IMR-90 (cell line): ENCODE data around the gene RIPK1. TPM values are rescaled to one million over a fixed set of nuclear protein-coding genes. Genes with fewer than 3 reads are reported as not detected.
"Not testable (repeated sequence)": the region's sequence is repeated elsewhere in the genome, so short reads cannot be mapped to it uniquely, and the experiment has no call there.

Experiments used
- ATAC-seq: fragments of 200-7000 bp; cut with Tn5 transposase; 2 replicates; pipeline ENCODE4 v1.9.1; 2020; ENCODE audit warnings: low read depth, mild to moderate bottlenecking, moderate library complexity
- BruUV-seq: library from RNA; stranded (reverse); fragments of 400-500 nt; replicated peaks from 2 replicates; lab custom pipeline; 2021; lab: Mats Ljungman, UMichigan
- CTCF ChIA-PET: fragments of 300-600 bp; formaldehyde crosslinking; extraction: SDS; loops from one replicate; lab custom pipeline; 2021; ENCODE audit warnings: antibody characterized with exemption; lab: Yijun Ruan, JAX
- POLR2A ChIA-PET: fragments of 300-600 bp; sonication (Branson Sonifier 250); formaldehyde crosslinking; loops from one replicate; lab custom pipeline; 2022; ENCODE audit warnings: antibody characterized with exemption; ENCODE audit not compliant: unreplicated experiment; lab: Charles Lee
- DNase-seq: peaks from one replicate; pipeline ENCODE4 v3.0.0; 2013
- H2AFZ ChIP-seq: replicated peaks from 2 replicates; pipeline ENCODE3; 2013; ENCODE audit warnings: low read length, mild to moderate bottlenecking; ENCODE audit not compliant: poor library complexity
- H2AK5ac ChIP-seq: 2 replicates; pipeline ENCODE4 v1.6.1; 2013; ENCODE audit warnings: low read depth, low read length, inconsistent platforms
- H2AK9ac ChIP-seq: replicated peaks from 2 replicates; pipeline ENCODE3; 2013; ENCODE audit warnings: mild to moderate bottlenecking, low read depth, low read length, moderate library complexity; ENCODE audit not compliant: poor library complexity
- H2BK120ac ChIP-seq: 2 replicates; pipeline ENCODE4 v1.6.1; 2013; ENCODE audit warnings: low read depth, low read length, inconsistent platforms
- H2BK15ac ChIP-seq: 3 replicates; pipeline ENCODE4 v1.6.1; 2013; ENCODE audit warnings: low read depth, low read length, inconsistent platforms
- H2BK20ac ChIP-seq: 2 replicates; pipeline ENCODE4 v1.6.1; 2013; ENCODE audit warnings: low read depth, mild to moderate bottlenecking, inconsistent platforms, low read length, moderate library complexity
- H2BK5ac ChIP-seq: 2 replicates; pipeline ENCODE4 v1.6.1; 2013; ENCODE audit warnings: mild to moderate bottlenecking, low read depth, low read length, inconsistent platforms; ENCODE audit not compliant: poor library complexity, severe bottlenecking
- H3K14ac ChIP-seq: replicated peaks from 2 replicates; pipeline ENCODE4 v1.6.1; 2013; ENCODE audit warnings: low read depth, low read length, inconsistent platforms
- H3K18ac ChIP-seq: 2 replicates; pipeline ENCODE4 v1.6.1; 2013; ENCODE audit warnings: low read depth, low read length, control low read depth
- H3K23ac ChIP-seq: 2 replicates; pipeline ENCODE4 v1.6.1; 2013; ENCODE audit warnings: low read depth, low read length, inconsistent platforms
- H3K27ac ChIP-seq: 2 replicates; pipeline ENCODE4 v1.5.1; 2013; ENCODE audit warnings: mild to moderate bottlenecking, control low read depth, low read length; ENCODE audit not compliant: insufficient read depth
- H3K27me3 ChIP-seq: 2 replicates; pipeline ENCODE4 v1.6.1; 2013; ENCODE audit warnings: low read length; ENCODE audit not compliant: control insufficient read depth, insufficient read depth
- H3K36me3 ChIP-seq: 2 replicates; pipeline ENCODE4 v1.6.1; 2013; ENCODE audit warnings: low read length, mixed read lengths; ENCODE audit not compliant: control insufficient read depth, insufficient read depth
- H3K4ac ChIP-seq: 2 replicates; pipeline ENCODE4 v1.6.1; 2013; ENCODE audit warnings: low read depth, low read length, inconsistent platforms
- H3K4me1 ChIP-seq: 2 replicates; pipeline ENCODE4 v1.6.1; 2013; ENCODE audit warnings: low read length, mixed read lengths; ENCODE audit not compliant: control insufficient read depth, insufficient read depth
- H3K4me2 ChIP-seq: 2 replicates; pipeline ENCODE4 v1.6.1; 2013; ENCODE audit warnings: low read depth, mild to moderate bottlenecking, control low read depth, low read length, moderate library complexity
- H3K4me3 ChIP-seq: 2 replicates; pipeline ENCODE4 v1.5.1; 2013; ENCODE audit warnings: low read depth, mild to moderate bottlenecking, control low read depth, low read length, moderate library complexity; ENCODE audit not compliant: insufficient read depth
- H3K56ac ChIP-seq: 2 replicates; pipeline ENCODE4 v1.6.1; 2013; ENCODE audit warnings: low read length, inconsistent platforms; ENCODE audit not compliant: insufficient read depth; ENCODE audit errors: extremely low read depth
- H3K79me1 ChIP-seq, 2 experiments: 2 replicates each; pipeline ENCODE4 v1.6.1; 2013; ENCODE audit warnings: low read length in 2 of 2, inconsistent platforms in 1 of 2, low read depth in 1 of 2
- H3K9ac ChIP-seq: 2 replicates; pipeline ENCODE4 v1.6.1; 2013; ENCODE audit warnings: low read depth, low read length, control low read depth
- H3K9me1 ChIP-seq: 2 replicates; pipeline ENCODE4 v1.6.1; 2013; ENCODE audit warnings: low read length, inconsistent platforms; ENCODE audit not compliant: insufficient read depth
- H3K9me3 ChIP-seq: 2 replicates; pipeline ENCODE4 v1.6.1; 2013; ENCODE audit warnings: low read length; ENCODE audit not compliant: control insufficient read depth, insufficient read depth
- H4K20me1 ChIP-seq: 2 replicates; pipeline ENCODE4 v1.6.1; 2013; ENCODE audit warnings: low read length, inconsistent platforms; ENCODE audit not compliant: insufficient read depth
- H4K5ac ChIP-seq: 2 replicates; pipeline ENCODE4 v1.6.1; 2013; ENCODE audit warnings: mild to moderate bottlenecking, low read depth, low read length, control low read depth
- H4K8ac ChIP-seq, 2 experiments: 2 replicates each; pipeline ENCODE4 v1.6.1; 2013; ENCODE audit warnings: low read depth in 2 of 2, low read length in 2 of 2, control low read depth in 1 of 2, inconsistent platforms in 1 of 2
- H4K91ac ChIP-seq: 2 replicates; pipeline ENCODE4 v1.6.1; 2013; ENCODE audit warnings: low read depth, low read length, inconsistent platforms; ENCODE audit not compliant: insufficient read depth
- CHD1 ChIP-seq: IDR thresholded peaks from 2 replicates; pipeline ENCODE4 v1.6.1; 2012; ENCODE audit warnings: low read depth, low read length, improper control_type of control experiment
- CTCF ChIP-seq: conservative IDR thresholded peaks from 2 replicates; pipeline ENCODE4 v1.5.1; 2012; ENCODE audit warnings: mild to moderate bottlenecking, low read depth, low read length, improper control_type of control experiment
- NFE2L2 ChIP-seq: fragments of 150-350 bp; IDR thresholded peaks from 2 replicates; pipeline ENCODE4 v1.6.1; 2016; ENCODE audit warnings: low read depth, mild to moderate bottlenecking, low read length
- RAD21 ChIP-seq: IDR thresholded peaks from 2 replicates; pipeline ENCODE4 v1.6.1; 2012; ENCODE audit warnings: low read length, improper control_type of control experiment
- SMC3 ChIP-seq: fragments of 150-350 bp; IDR thresholded peaks from 2 replicates; pipeline ENCODE4 v1.6.1; 2016; ENCODE audit warnings: low read depth, mild to moderate bottlenecking, antibody characterized with exemption, low read length, moderate library complexity
- USF2 ChIP-seq: fragments of 150-350 bp; IDR thresholded peaks from 2 replicates; pipeline ENCODE4 v1.6.1; 2017; ENCODE audit warnings: mild to moderate bottlenecking, antibody characterized with exemption, low read length, low read depth
- WGBS, 2 experiments: methylation state at CpG; one replicate each; pipeline versions ENCODE4 v1.1.5 to v1.1.7; 2013; ENCODE audit warnings: missing lambda C conversion rate in 2 of 2; ENCODE audit not compliant: insufficient read length in 1 of 2; ENCODE audit errors: extremely low coverage in 2 of 2; 5-methylcytosine and 5-hydroxymethylcytosine counted together
- dilution Hi-C: fragments of 300-500 bp; cut with HindIII; formaldehyde crosslinking; loops from one replicate; pipeline ENCODE4 v1.14.3; 2018; ENCODE audit warnings: low sequenced_read_pairs; ENCODE audit not compliant: unreplicated experiment
- in situ Hi-C: fragments of 300-500 bp; cut with MboI; formaldehyde crosslinking; loops from 3 replicates; pipeline ENCODE4 v1.14.3; 2019; ENCODE audit warnings: low sequenced_read_pairs, inconsistent platforms, mixed read lengths
- intact Hi-C: fragments of 100-400 bp; cut with micrococcal nuclease; formaldehyde crosslinking; loops from 2 replicates; pipeline ENCODE4 v1.10.0; 2022
- polyA plus RNA-seq, 3 experiments: library from polyadenylated mRNA; depleted of rRNA; stranded (reverse); fragments of >200 nt; gene quantifications; 2 replicates each; pipeline ENCODE4 v1.2.3, GENCODE V29; 2012; ENCODE audit warnings: low replicate concordance in 1 of 3
- total RNA-seq: library from RNA; depleted of rRNA; stranded (reverse); fragments of >200 nt; gene quantifications from 2 replicates; pipeline ENCODE4 v1.2.3, GENCODE V29; 2012

The RIPK1 gene
- total and polyA plus RNA-seq, 2 of the 4 experiments (the other 2 are of a cell fraction), result 12.6 to 25.6 TPM

DNA sequence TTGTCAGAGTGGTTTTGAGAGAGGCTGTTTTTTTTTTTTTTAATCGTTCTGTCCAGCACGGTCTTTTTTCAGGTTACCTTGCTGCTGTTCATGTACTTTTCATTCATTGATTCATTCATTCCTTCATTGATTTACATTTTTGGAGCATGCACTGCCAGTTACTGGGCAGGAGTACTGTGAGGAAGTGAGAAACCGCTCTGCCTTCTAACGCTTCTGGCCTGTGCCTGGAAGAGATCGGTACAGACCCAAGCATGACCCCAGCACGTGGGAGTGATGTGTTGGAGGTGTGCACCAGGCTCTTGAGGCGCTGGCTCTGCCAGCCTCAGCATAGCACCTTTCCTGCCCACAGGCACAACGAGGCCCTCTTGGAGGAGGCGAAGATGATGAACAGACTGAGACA, 9.1 kb downstream of the RIPK1 start:
- DNase-seq (no peak), ATAC-seq (no peak)
- Histone ChIP-seq H3K23ac (no peak overlapping the region), H3K27me3 (no peaks in the 10 kb centered on the region), H2BK15ac (no peak overlapping the region), H3K79me1 (peaks cover 44 to 71% of the 10 kb centered on the region in 2 experiments), H3K9ac (no peak overlapping the region), H4K20me1 (peaks cover 28% of the 10 kb centered on the region), H3K36me3 (peaks cover 37% of the 10 kb centered on the region), H3K4me1 (peaks cover 6% of the 10 kb centered on the region), H2AFZ (no peak overlapping the region), H3K4me3 (no peak overlapping the region), H3K18ac (no peak overlapping the region), H4K5ac (no peak overlapping the region), H3K4ac (no peak overlapping the region), H2BK20ac (no peak overlapping the region), H2AK9ac (no peak overlapping the region), H3K9me3 (no peaks in the 10 kb centered on the region), H3K9me1 (peaks cover 29% of the 10 kb centered on the region), H3K14ac (no peak overlapping the region), H3K4me2 (no peak overlapping the region), H2AK5ac (no peak overlapping the region), H3K27ac (no peak overlapping the region), H2BK5ac (no peak overlapping the region), H2BK120ac (no peak overlapping the region), H4K91ac (no peak overlapping the region), H3K56ac (no peak overlapping the region), H4K8ac (no peak overlapping the region)
- in situ Hi-C loops (no loop called here), dilution Hi-C loops (no loop called here), intact Hi-C loops (no loop called here)
- no peak for TF ChIP-seq USF2
- no peak for TF ChIP-seq SMC3
- no peak for TF ChIP-seq RAD21
- no peak for TF ChIP-seq NFE2L2
- TF ChIP-seq CTCF, result no peak
- TF ChIP-seq CHD1, result no peak
- no TSS peak for BruUV-seq
- no CpG with 5 or more reads among the region's 9 CpGs for WGBS, 2 experiments
- POLR2A ChIA-PET, result no interaction called here
- CTCF ChIA-PET, result no interaction called here

- Histone ChIP-seq H3K9me1 (peaks cover 19% of the 10 kb centered on the region), H3K79me1 (peaks cover 45 to 70% of the 10 kb centered on the region in 2 experiments), H4K20me1 (peaks cover 15% of the 10 kb centered on the region), H3K36me3 (peaks cover 44% of the 10 kb centered on the region)
- in situ Hi-C loops, CTCF ChIA-PET, H3K27me3 ChIP-seq, H3K23ac ChIP-seq, H4K8ac ChIP-seq, intact Hi-C loops, POLR2A ChIA-PET, dilution Hi-C loops, H2AK9ac ChIP-seq, H3K27ac ChIP-seq, H2AK5ac ChIP-seq, H4K5ac ChIP-seq, H3K9ac ChIP-seq, H4K91ac ChIP-seq, H3K18ac ChIP-seq, H2BK15ac ChIP-seq, DNase-seq, H3K14ac ChIP-seq, H3K4me3 ChIP-seq, H2BK5ac ChIP-seq, H3K9me3 ChIP-seq, H3K4me1 ChIP-seq, BruUV-seq, H2BK120ac ChIP-seq, H3K56ac ChIP-seq, H3K4me2 ChIP-seq, H3K4ac ChIP-seq, H2BK20ac ChIP-seq, ATAC-seq, H2AFZ ChIP-seq: not testable (repeated sequence)
- WGBS, 2 experiments, result 90% methylated on average over 4 of the region's 8 CpGs; no CpG with 5 or more reads in 1 of the 2 experiments
Measured at GRCh38 chr6:3078952-3079351, 10.7 kb downstream of the RIPK1 start.
